ENCODE data around the gene UVRAG.
"Not testable (repeated sequence)": the region's sequence is repeated elsewhere in the genome, so short reads cannot be mapped to it uniquely, and the experiment has no call there.

UVRAG gene

DNA sequence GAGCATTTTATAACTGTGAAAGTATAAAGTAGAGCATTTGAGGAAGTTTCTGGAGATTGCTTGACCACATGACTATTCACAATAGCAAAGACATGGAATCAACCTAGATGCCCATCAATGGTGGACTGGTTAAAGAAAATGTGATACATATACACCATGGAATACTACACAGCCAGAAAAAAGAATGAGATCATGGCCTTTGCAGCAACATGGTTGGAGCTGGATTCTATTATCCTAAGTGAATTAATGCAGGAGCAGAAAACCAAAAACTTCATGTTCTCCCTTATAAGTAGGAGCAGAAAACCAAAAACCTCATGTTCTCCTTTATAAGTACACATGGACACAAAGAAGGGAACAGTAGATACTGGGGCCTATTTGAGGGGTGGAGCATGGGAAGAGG is 30.3 kb downstream of the UVRAG start:
- DNase-seq (ENCODE audit: low read depth) = no peak

DNA sequence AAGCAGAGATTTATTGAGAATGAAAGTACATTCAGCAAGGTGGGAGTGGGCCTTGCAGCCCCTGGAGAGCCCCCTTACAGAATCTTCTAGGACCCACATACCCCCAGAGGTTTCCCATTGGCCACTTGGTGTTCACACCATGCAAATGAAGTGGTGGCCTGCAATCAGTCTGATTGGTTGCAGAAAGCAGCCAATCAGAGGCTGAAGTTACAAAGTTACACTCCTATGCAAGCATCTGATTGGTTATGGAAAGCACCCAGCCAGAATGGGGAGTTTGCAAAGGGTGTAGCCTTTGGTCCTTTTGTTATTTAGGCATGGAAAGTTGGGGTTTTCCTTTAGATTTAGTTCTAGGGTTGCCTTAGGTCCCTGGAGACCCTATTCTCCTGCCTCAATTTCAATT is 34.9 kb downstream of the UVRAG start:
- no peak for DNase-seq (ENCODE audit: low read depth)

DNA sequence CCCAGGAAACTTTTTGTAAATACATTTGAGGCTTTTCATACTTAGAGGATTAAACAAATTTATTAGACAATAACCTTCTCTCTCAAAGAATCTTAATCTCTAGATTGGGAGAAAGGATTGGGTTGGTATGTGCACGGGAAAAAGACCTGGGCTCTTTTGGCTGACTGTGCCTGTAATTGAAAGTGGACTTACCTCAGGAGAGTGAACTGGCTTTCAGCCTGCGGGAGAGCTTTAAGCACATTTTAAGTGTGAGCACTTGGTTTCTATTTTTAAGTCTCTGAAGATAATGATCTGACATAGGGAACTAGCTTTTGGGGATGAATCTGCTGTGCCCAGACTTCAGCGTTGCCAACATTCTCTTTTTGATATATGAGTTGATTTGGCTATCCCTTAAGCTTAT is 35.8 kb downstream of the UVRAG start:
- no peak for DNase-seq (ENCODE audit: low read depth)

GRCh38 chr11:75851203-75851602 is 36.2 kb downstream of the UVRAG start:
- DNase-seq (ENCODE audit: low read depth) = no peak

- no peak for DNase-seq (ENCODE audit: low read depth)
These were observed 37.5 kb downstream of the UVRAG start for GRCh38 chr11:75852406-75853017.

- DNase-seq (ENCODE audit: low read depth) = not testable (repeated sequence)
These were observed 38.6 kb downstream of the UVRAG start for GRCh38 chr11:75853563-75853962.

- no peak for DNase-seq (ENCODE audit: low read depth)
These were observed 39.0 kb downstream of the UVRAG start for GRCh38 chr11:75853971-75854370.

DNA sequence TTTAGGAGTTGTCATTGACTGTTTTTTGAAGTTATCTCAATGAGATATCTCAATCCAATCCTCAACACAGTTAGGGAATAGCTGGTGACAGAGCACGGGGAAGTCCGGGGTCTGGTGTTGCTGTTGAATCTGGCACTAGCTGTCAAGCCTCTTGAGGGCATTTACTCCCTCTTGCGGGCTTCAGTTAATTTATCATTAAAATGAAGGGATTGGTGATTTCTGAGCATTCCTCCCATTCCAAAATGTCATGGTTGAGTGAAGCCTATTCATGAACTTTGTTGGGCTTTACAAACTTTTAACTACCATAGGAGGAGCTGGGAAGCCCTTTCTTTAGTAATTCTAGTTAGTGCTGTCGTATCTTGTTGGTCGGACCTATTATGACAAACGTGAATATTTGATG is 40.2 kb downstream of the UVRAG start:
- no peak for DNase-seq (ENCODE audit: low read depth)

- no peak for DNase-seq (ENCODE audit: low read depth)
These were observed 41.9 kb downstream of the UVRAG start for GRCh38 chr11:75856912-75857311.

DNA sequence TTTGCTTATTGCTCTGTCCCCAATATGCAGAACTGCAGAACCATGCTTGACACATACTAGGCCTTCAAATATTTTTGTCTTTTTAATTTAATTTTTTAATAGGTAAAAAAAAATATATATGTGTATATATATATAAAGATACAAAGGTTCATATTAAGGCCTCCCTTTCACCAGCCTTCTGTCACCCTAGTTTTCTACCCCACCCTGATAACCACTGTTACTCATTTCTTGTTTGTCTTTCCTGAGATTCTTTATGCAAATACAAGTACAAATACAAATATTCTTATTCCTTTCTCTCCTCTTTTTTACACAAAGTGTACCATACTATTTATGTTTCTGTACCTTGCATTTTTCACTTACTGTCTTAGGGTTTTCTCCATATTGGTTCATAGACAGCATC is 43.0 kb downstream of the UVRAG start:
- DNase-seq (ENCODE audit: low read depth) = no peak

DNA sequence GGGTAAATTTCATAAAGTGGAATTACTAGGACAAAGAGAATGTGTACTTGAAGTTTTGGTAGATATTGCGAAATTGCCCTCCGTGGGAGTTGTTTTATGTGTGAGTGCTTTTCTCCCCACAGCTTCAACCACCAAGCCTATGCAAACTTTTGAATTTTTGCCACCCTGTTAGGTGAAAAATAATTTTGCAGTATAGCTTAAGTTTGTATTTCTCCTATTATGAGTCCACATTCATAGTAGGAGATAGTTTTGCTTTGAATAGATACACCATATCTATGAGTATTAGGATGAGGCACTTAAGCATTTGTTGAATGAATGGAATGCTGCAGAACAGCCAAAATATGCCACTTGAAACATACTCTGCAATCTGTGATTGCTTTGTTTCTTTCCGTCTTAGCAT is 43.6 kb downstream of the UVRAG start:
- no peak for DNase-seq (ENCODE audit: low read depth)

GRCh38 chr11:75859614-75860013 is 44.6 kb downstream of the UVRAG start:
- DNase-seq (ENCODE audit: low read depth) = no peak

GRCh38 chr11:75862437-75862836 is 47.4 kb downstream of the UVRAG start:
- no peak for DNase-seq (ENCODE audit: low read depth)

- DNase-seq (ENCODE audit: low read depth) = no peak
These were observed 52.9 kb downstream of the UVRAG start for GRCh38 chr11:75867778-75868374.

DNA sequence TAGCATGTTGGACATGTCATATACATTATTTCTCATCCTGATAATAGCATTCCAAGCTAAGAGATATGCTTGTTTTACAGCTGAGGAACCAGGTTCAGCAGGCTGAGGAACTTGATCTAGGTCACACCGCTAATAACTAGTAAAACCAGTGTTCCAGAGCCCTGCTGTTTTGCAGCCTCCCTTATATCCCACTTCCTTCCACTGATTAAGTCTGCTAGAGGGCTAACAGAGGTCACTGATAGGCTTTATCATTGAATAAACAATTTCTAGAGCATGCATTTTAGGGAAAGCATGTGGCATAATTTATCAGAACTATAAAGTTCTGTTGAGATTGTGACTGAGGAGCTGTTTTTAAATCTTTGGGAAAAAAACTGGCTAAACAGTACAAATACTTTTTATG is 54.0 kb downstream of the UVRAG start:
- DNase-seq (ENCODE audit: low read depth) = no peak

GRCh38 chr11:75869661-75870455 is 54.8 kb downstream of the UVRAG start:
- DNase-seq (ENCODE audit: low read depth) = no peak

- DNase-seq (ENCODE audit: low read depth) = no peak
These were observed 57.9 kb downstream of the UVRAG start for GRCh38 chr11:75872887-75873416.

GRCh38 chr11:75873417-75874221 is 58.6 kb downstream of the UVRAG start:
- DNase-seq (ENCODE audit: low read depth) = no peak

- no peak for DNase-seq (ENCODE audit: low read depth)
These were observed 59.8 kb downstream of the UVRAG start for GRCh38 chr11:75874684-75875341.

GRCh38 chr11:75877327-75877726 is 62.3 kb downstream of the UVRAG start:
- DNase-seq (ENCODE audit: low read depth) = not testable (repeated sequence)

DNA sequence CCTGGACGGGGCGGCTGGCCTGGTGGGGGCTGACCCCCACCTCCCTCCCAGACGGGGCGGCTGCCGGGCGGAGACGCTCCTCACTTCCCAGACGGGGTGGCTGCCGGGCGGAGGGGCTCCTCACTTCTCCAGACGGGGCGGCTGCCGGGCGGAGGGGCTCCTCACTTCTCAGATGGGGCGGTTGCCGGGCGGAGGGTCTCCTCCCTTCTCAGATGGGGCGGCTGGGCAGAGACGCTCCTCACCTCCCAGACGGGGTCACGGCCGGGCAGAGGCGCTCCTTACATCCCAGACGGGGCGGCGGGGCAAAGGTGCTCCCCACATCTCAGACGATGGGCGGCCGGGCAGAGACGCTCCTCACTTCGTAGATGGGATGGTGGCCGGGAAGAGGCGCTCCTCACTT is 62.9 kb downstream of the UVRAG start:
- DNase-seq (ENCODE audit: low read depth) = not testable (repeated sequence)

- no peak for DNase-seq (ENCODE audit: low read depth)
These were observed 63.9 kb downstream of the UVRAG start for GRCh38 chr11:75878933-75879332.

Measured in stimulated activated CD8-positive, alpha-beta memory T cell treated with anti-CD3 and anti-CD28 coated beads, Interleukin-4, amount 100 ng/mL, for 24 hours (primary cell).